Ovary (tissue), 9 donors: ENCODE results near the gene LMBR1L. TPM values are rescaled to one million over a fixed set of nuclear protein-coding genes. Genes with fewer than 3 reads are reported as not detected.

Source experiments
- DNase-seq, 5 donors: peaks; one replicate each; pipeline ENCODE4 v3.0.0-alpha.2; 2019 to 2020
- H3K27ac ChIP-seq, 2 donors: fragments of 200-600 bp; one replicate each; pipeline versions ENCODE4 v1.5.1 to v1.8.0; 2019 to 2022
- H3K27me3 ChIP-seq: fragments of 200-600 bp; one replicate; pipeline ENCODE4 v1.8.0; 2022
- H3K36me3 ChIP-seq: fragments of 200-600 bp; sonication (generic); one replicate; pipeline ENCODE4 v1.5.1; 2019
- H3K4me1 ChIP-seq: one replicate; pipeline ENCODE4 v1.8.1; 2013; ENCODE audit warnings: mild to moderate bottlenecking, moderate library complexity; ENCODE audit not compliant: insufficient read depth
- H3K4me3 ChIP-seq: fragments of 200-600 bp; sonication (generic); one replicate; pipeline ENCODE4 v1.5.1; 2017
- H3K9me3 ChIP-seq, 2 donors: fragments of 200-600 bp in 1 of 2; sonication (generic) in 1 of 2; one replicate each; pipeline versions ENCODE4 v1.5.1 to v1.8.1; 2013 to 2019; ENCODE audit warnings: mild to moderate bottlenecking in 1 of 2, moderate library complexity in 1 of 2
- CTCF ChIP-seq, 3 donors: fragments of 450-650 bp in 2 of 3; fragments of 200-600 bp in 1 of 3; IDR thresholded peaks; one replicate each; pipeline versions ENCODE4 v1.5.1 to v1.8.0; 2016 to 2022; ENCODE audit warnings: antibody characterized with exemption in 3 of 3, mild to moderate bottlenecking in 1 of 3
- EP300 ChIP-seq: sonication (generic); formaldehyde crosslinking; IDR thresholded peaks from one replicate; pipeline ENCODE4 v1.6.1; 2017; ENCODE audit warnings: antibody characterized with exemption
- POLR2A ChIP-seq: fragments of 450-650 bp; IDR thresholded peaks from one replicate; pipeline ENCODE4 v1.6.1; 2017; ENCODE audit warnings: antibody characterized with exemption, mild to moderate bottlenecking, moderate library complexity
- WGBS, 3 donors: extraction: QIAGEN DNeasy Blood & Tissue Kit in 1 of 3; methylation state at CpG; one replicate each; pipeline versions ENCODE4 v1.1.5 to v1.1.7; 2013 to 2017; 5-methylcytosine and 5-hydroxymethylcytosine counted together
- intact Hi-C, 4 donors: fragments of 100-400 bp; cut with DNase I; formaldehyde crosslinking; loops; one replicate each; pipeline versions ENCODE4 v1.11.0 to v1.15.1; 2022 to 2023
- polyA plus RNA-seq, 2 donors: library from polyadenylated mRNA; stranded (reverse); fragments of 200-250 nt in 1 of 2; fragments of 350-450 nt in 1 of 2; fragmentation: Illumina TruSeq in 1 of 2; extraction: RNeasy Lipid Tissue Mini Kit (QIAGEN cat#74804) in 1 of 2; gene quantifications; one replicate each; pipeline ENCODE4 v1.2.3, GENCODE V29; 2013 to 2014
- total RNA-seq, 7 donors: library from RNA; depleted of rRNA in 2 of 7; stranded (reverse); fragments of >200 nt in 2 of 7; fragmentation: NEBNext Ultra II Directional in 3 of 7; extraction: Animal tissue kit (Norgen Biotek cat#: 25700) in 3 of 7; gene quantifications; one replicate each; pipeline versions ENCODE4 v1.1.0 to v1.2.4, GENCODE V29; 2016 to 2023
- donor health status: DM: no; HTN: no; CAD: no; lungs with moderate emphysema.
- donor health status: DM: no; HTN: no; CAD: no.
- donor health status: Bipolar disorder and iron deficiency.
- donor health status: DM: yes; HTN: yes; CAD: no.
- donor health status: DM: no; HTN: no; CAD: no.
- donor health status: DM: yes; HTN: yes; CAD: no.

The LMBR1L gene
- total and polyA plus RNA-seq, 9 donors = 63.8 to 95.8 (median 68.5) TPM

- intact Hi-C loops = loop anchor here in 2 of 4 donors (5.0 to 10.0 kb wide), 2 partner anchors 138 to 140 kb away; no protein-coding TSS in a partner anchor
- WGBS, 3 donors = 2 to 3% (median 3%) methylated on average over 35 to 49 of the region's 49 CpGs
- H3K4me1 ChIP-seq = peaks cover 10% of the 10 kb centered on the region
- H3K27ac ChIP-seq = no peak within 1 kb of the TSS
- H3K4me3 ChIP-seq = no peak within 1 kb of the TSS
- DNase-seq = peak in 3 of 5 donors; percentile 43 to 57 (median 52)
- TF ChIP-seq POLR2A (no peak), EP300 (no peak), CTCF (IDR thresholded peaks at IDR 0.05) (no peak)
- no peaks in the 10 kb centered on the region for H3K9me3 ChIP-seq
- peaks cover 3% of the 10 kb centered on the region for H3K27me3 ChIP-seq
- no peaks in the 10 kb centered on the region for H3K36me3 ChIP-seq
Measured at GRCh38 chr12:49094160-49094974, 16.3 kb downstream of the LMBR1L start, which contains the start of gene DHH. DHH (minus strand) TSS chr12:49094801; CDS start chr12:49094512, 289 bp downstream.

- intact Hi-C loops = loop anchor here in 2 of 4 donors (5.0 to 10.0 kb wide), 2 partner anchors 139 to 141 kb away; no protein-coding TSS in a partner anchor
- no peak for TF ChIP-seq EP300
- TF ChIP-seq CTCF (IDR thresholded peaks at IDR 0.05) = no peak
- TF ChIP-seq POLR2A = no peak
- WGBS, 3 donors = 3 to 9% (median 8%) methylated on average over 9 of the region's 9 CpGs
- H3K27me3 ChIP-seq = peaks cover 3% of the 10 kb centered on the region
- H3K9me3 ChIP-seq = no peaks in the 10 kb centered on the region
- DNase-seq = no peak
- H3K4me1 ChIP-seq = peaks cover 10% of the 10 kb centered on the region
- no peak overlapping the region for H3K27ac ChIP-seq
- H3K4me3 ChIP-seq = no peak overlapping the region
- H3K36me3 ChIP-seq = no peaks in the 10 kb centered on the region
Measured at GRCh38 chr12:49093792-49094159, 16.9 kb downstream of the LMBR1L start.

GRCh38 chr12:49092816-49093406 lies 17.7 kb downstream of the LMBR1L start:
- Histone ChIP-seq H3K36me3 (no peaks in the 10 kb centered on the region), H3K4me3 (no peak overlapping the region), H3K27me3 (peaks cover 3% of the 10 kb centered on the region), H3K9me3 (no peaks in the 10 kb centered on the region), H3K27ac (no peak overlapping the region), H3K4me1 (peaks cover 13% of the 10 kb centered on the region)
- no peak for TF ChIP-seq POLR2A
- TF ChIP-seq EP300 = no peak
- TF ChIP-seq CTCF (IDR thresholded peaks at IDR 0.05) = no peak
- no peak for DNase-seq
- WGBS, 3 donors = 48 to 69% (median 55%) methylated on average over 4 of the region's 4 CpGs
- intact Hi-C loops = loop anchor here in 2 of 4 donors (5.0 to 10.0 kb wide), 2 partner anchors 139 to 142 kb away; no protein-coding TSS in a partner anchor

- DNase-seq = peak in 2 of 5 donors; percentile 51 to 62
- Histone ChIP-seq H3K4me3 (peak overlapping the region; percentile 1), H3K4me1 (peaks cover 13% of the 10 kb centered on the region), H3K27ac (no peak overlapping the region), H3K27me3 (peaks cover 3% of the 10 kb centered on the region), H3K9me3 (no peaks in the 10 kb centered on the region), H3K36me3 (no peaks in the 10 kb centered on the region)
- intact Hi-C loops = loop anchor here in 2 of 4 donors (5.0 to 10.0 kb wide), 2 partner anchors 140 to 143 kb away; no protein-coding TSS in a partner anchor
- WGBS, 3 donors = 2 to 5% (median 4%) methylated on average over 32 of the region's 32 CpGs
- TF ChIP-seq EP300 (no peak), POLR2A (no peak), CTCF (IDR thresholded peaks at IDR 0.05) (no peak)
Measured at GRCh38 chr12:49092086-49092815, 18.4 kb downstream of the LMBR1L start.
